NB4 (cell line): Measurements from ENCODE around the gene ZDHHC3.

ENCODE experiments used
- DNase-seq: peaks from one replicate; pipeline ENCODE4 v3.0.0; 2010; ENCODE audit warnings: low read depth
- H3K4me3 ChIP-seq: one replicate; pipeline ENCODE4 v1.5.1; 2011; ENCODE audit warnings: mild to moderate bottlenecking, low read depth, low read length, moderate library complexity
- MAX ChIP-seq: IDR thresholded peaks from 2 replicates; pipeline ENCODE4 v1.6.1; 2011; ENCODE audit warnings: low read depth, low read length
- MYC ChIP-seq: IDR thresholded peaks from 2 replicates; pipeline ENCODE4 v1.6.1; 2011; ENCODE audit warnings: low read depth, low read length
- POLR2A ChIP-seq: IDR thresholded peaks from 2 replicates; pipeline ENCODE4 v1.6.1; 2011; ENCODE audit warnings: mild to moderate bottlenecking; ENCODE audit not compliant: insufficient read length; ENCODE audit errors: extremely low read depth
- TF ChIP-seq, protein P1 (sequence below): IDR thresholded peaks from one replicate; pipeline ENCODE4 v1.5.1; 2012; ENCODE audit warnings: low read depth, low read length

The ZDHHC3 gene

DNA sequence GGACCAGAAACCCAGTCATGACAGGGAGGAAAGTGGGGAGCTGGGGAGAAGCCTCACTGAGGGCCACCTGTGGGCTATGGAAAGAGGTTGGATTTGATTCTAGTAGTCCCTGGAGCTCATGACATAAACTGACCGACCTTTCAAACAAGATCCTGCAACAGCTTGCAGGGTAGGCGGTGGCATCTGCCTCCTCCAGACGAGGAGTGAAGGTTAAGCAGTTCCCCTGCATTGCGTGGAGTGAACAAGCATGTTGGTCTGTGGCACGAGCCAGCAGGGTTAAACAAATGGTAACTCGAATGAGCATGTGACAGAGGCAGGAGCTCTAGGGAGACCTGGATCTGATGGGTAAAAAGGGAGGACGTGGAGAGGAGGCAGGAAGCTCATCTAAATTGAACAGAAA lies 88.9 kb downstream of the ZDHHC3 start:
- H3K4me3 ChIP-seq, result no peak overlapping the region
- no peak for TF ChIP-seq MAX
- TF ChIP-seq MYC, result no peak
- no peak for TF ChIP-seq POLR2A
- TF ChIP-seq, protein P1, sequence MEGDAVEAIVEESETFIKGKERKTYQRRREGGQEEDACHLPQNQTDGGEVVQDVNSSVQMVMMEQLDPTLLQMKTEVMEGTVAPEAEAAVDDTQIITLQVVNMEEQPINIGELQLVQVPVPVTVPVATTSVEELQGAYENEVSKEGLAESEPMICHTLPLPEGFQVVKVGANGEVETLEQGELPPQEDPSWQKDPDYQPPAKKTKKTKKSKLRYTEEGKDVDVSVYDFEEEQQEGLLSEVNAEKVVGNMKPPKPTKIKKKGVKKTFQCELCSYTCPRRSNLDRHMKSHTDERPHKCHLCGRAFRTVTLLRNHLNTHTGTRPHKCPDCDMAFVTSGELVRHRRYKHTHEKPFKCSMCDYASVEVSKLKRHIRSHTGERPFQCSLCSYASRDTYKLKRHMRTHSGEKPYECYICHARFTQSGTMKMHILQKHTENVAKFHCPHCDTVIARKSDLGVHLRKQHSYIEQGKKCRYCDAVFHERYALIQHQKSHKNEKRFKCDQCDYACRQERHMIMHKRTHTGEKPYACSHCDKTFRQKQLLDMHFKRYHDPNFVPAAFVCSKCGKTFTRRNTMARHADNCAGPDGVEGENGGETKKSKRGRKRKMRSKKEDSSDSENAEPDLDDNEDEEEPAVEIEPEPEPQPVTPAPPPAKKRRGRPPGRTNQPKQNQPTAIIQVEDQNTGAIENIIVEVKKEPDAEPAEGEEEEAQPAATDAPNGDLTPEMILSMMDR, result no peak
- DNase-seq, result no peak

- DNase-seq, result no peak
- no peak overlapping the region for H3K4me3 ChIP-seq
- TF ChIP-seq, protein P1, result no peak
- no peak for TF ChIP-seq POLR2A
- no peak for TF ChIP-seq MAX
- TF ChIP-seq MYC, result no peak
These were observed 89.4 kb downstream of the ZDHHC3 start for GRCh38 chr3:44886561-44886960.

- DNase-seq, result peak; percentile 35
- TF ChIP-seq MYC, result no peak
- TF ChIP-seq MAX, result no peak
- TF ChIP-seq, protein P1, result no peak
- H3K4me3 ChIP-seq, result no peak overlapping the region
These were observed 90.4 kb downstream of the ZDHHC3 start for GRCh38 chr3:44885618-44886017.

GRCh38 chr3:44883999-44884431 lies 92.0 kb downstream of the ZDHHC3 start:
- no peak overlapping the region for H3K4me3 ChIP-seq
- DNase-seq, result peak; percentile 72

GRCh38 chr3:44883213-44883955 lies 92.6 kb downstream of the ZDHHC3 start:
- no peak for TF ChIP-seq MYC
- TF ChIP-seq, protein P1, result no peak
- TF ChIP-seq MAX, result no peak
- DNase-seq, result peak; percentile 22
- no peak overlapping the region for H3K4me3 ChIP-seq

More at GRCh38 chr3:44883999-44884431, 92.0 kb downstream of the ZDHHC3 start:
- TF ChIP-seq MYC (no peak), MAX (peak; percentile 67)

DNA sequence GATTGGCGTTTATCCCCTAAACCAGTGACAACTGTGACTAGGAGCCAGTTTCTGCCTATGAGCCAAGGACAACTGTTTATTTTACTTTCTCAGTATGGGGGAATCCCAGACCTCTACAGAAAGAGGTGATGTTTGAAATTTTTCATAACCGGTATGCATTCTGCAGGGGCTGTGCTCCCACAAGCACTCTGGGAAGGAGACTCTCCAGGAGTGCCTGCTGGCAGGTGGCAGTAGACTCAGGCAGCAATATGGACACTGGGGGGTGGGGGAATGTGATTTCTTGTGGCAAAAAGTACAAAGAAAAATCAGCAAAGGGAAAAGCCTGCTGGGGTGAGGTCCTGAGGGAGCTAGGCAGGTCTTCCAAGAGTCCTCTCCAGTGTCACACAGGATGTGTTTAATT lies 95.7 kb downstream of the ZDHHC3 start:
- no peak for TF ChIP-seq MYC
- TF ChIP-seq POLR2A, result no peak
- TF ChIP-seq MAX, result no peak
- TF ChIP-seq, protein P1, result no peak
- DNase-seq, result no peak
- no peak overlapping the region for H3K4me3 ChIP-seq
